Measurements from ENCODE around the gene ARHGAP23. TPM values are rescaled to one million over a fixed set of nuclear protein-coding genes. Genes with fewer than 3 reads are reported as not detected.

Gene ARHGAP23
- total RNA-seq, 3 donors from 2014 or later, result 0.29 to 0.57 (median 0.48) TPM

- no peak for DNase-seq
- peaks cover 14% of the 10 kb centered on the region for H3K4me1 Mint-ChIP-seq (ENCODE audit: low read depth)
- ATAC-seq, result no peak
- no peaks in the 10 kb centered on the region for H3K36me3 Mint-ChIP-seq (ENCODE audit: insufficient read depth)
- no peaks in the 10 kb centered on the region for H3K9me3 Mint-ChIP-seq
- no peak overlapping the region for H3K4me3 Mint-ChIP-seq
- peaks cover 39% of the 10 kb centered on the region for H3K27me3 Mint-ChIP-seq (ENCODE audit: low read depth)
Observed at GRCh38 chr17:38456031-38456815, 28.0 kb downstream of the ARHGAP23 start.

DNA sequence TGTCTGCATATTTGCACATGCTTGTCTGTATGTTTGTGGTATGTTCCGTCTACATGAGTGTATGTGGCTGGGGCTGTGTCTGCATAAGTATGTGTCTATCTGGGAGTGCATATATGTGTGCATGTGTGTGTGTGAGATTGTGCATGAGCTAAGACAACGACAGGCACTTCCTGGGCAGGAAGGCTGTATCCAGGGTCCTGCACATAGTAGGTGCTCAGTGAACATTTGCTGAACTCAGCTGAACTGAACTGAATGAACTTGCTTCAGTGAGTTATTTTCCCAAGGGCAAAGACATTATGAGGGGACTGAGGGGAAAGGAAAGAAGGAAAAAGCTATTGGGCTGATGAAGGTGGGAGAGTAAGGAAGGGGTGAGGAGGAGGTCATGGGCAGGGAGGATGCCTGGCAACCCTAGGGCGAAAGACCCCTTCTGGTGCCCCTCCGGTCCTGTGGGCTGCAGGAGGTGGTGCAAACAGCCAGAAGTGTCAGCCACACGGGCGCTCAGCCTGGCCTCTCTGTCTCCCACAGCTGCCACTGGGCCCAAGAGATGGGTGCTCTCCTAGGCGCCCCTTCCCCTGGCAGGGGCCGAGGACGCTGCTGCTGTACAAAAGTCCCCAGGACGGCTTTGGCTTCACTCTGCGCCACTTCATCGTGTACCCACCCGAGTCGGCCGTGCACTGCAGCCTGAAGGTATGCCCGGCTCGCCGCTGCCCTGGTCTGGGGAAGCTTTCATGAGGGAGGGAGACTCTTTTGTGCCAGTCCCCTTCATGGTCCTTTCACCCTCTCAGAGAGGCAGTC lies 29.5 kb downstream of the ARHGAP23 start:
- H3K4me1 Mint-ChIP-seq (ENCODE audit: low read depth), result peaks cover 13% of the 10 kb centered on the region
- no peaks in the 10 kb centered on the region for H3K9me3 Mint-ChIP-seq
- ATAC-seq (no peak), DNase-seq (no peak)
- H3K36me3 Mint-ChIP-seq (ENCODE audit: insufficient read depth), result no peaks in the 10 kb centered on the region
- H3K4me3 Mint-ChIP-seq, result no peak overlapping the region
- H3K27me3 Mint-ChIP-seq (ENCODE audit: low read depth), result peaks cover 32% of the 10 kb centered on the region

- DNase-seq, result no peak
- Mint-ChIP-seq H3K36me3 (ENCODE audit: insufficient read depth) (no peaks in the 10 kb centered on the region), H3K4me1 (ENCODE audit: low read depth) (peaks cover 7% of the 10 kb centered on the region), H3K27me3 (ENCODE audit: low read depth) (peaks cover 25% of the 10 kb centered on the region), H3K4me3 (no peak overlapping the region), H3K9me3 (no peaks in the 10 kb centered on the region)
- no peak for ATAC-seq
Observed at GRCh38 chr17:38458521-38458920, 30.3 kb downstream of the ARHGAP23 start.

DNA sequence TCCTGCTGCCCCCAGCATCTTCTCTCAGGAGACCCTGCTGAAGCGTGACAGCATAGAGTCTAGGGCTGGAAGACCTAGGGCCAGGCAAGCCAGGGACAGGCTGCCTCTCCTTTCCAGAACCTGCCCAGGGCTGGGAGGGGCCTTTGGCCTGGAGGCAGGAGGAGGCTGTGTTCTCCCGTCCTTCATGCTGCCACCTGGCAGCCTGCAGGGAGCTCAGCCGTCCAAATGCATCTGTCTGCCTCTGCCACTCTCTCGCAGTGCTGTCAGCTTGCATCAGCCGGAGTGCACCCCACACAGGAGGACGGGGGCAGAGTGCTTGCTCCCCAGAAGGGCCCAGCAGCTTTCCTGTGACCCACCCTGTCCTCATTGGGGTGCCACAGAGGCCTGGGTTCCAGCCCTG lies 31.3 kb downstream of the ARHGAP23 start:
- no peak for ATAC-seq
- H3K36me3 Mint-ChIP-seq (ENCODE audit: insufficient read depth), result no peaks in the 10 kb centered on the region

DNA sequence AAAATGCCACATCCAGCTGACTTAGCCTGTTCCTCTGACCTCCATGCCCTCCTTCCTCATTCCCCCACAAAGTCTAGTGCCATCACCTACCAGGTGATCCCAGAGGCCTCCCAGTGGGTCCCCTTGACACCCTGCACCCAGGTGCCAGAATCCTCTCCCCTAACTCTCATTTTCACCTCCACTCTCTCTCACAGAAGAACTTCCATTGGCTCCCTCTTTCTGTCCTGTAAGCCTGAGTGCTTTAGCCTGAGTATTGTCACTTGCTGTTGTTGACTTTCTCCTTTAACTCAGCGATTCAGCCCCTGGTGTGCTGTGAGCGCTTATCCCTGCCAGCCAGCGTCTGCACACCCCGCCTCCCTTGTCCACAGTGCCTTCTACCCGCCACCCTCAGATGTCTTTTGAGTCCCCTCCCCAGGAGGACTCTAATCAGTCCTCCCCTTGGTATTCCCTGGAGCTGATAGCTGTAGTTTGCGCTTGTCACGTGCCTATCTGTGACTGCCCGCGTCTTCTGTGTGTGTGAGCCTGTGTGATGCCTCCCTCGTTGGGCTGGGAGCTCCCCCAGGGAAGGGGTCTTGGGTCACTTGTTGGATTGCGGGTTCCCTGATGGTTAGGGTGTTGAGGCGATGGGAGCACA lies 31.9 kb downstream of the ARHGAP23 start:
- Mint-ChIP-seq H3K36me3 (ENCODE audit: insufficient read depth) (no peaks in the 10 kb centered on the region), H3K4me1 (ENCODE audit: low read depth) (peaks cover under 1% of the 10 kb centered on the region), H3K4me3 (no peak overlapping the region), H3K9me3 (no peaks in the 10 kb centered on the region), H3K27me3 (ENCODE audit: low read depth) (peaks cover 14% of the 10 kb centered on the region)
- no peak for DNase-seq
- ATAC-seq, result no peak

More for the DNA sequence above, 31.3 kb downstream of the ARHGAP23 start:
- no peaks in the 10 kb centered on the region for H3K9me3 Mint-ChIP-seq
- peaks cover 4% of the 10 kb centered on the region for H3K4me1 Mint-ChIP-seq (ENCODE audit: low read depth)
- no peak overlapping the region for H3K4me3 Mint-ChIP-seq
- peaks cover 20% of the 10 kb centered on the region for H3K27me3 Mint-ChIP-seq (ENCODE audit: low read depth)
- no peak for DNase-seq

- ATAC-seq, result no peak
Observed at GRCh38 chr17:38460716-38461630, 32.7 kb downstream of the ARHGAP23 start.

GRCh38 chr17:38461683-38462082 lies 33.4 kb downstream of the ARHGAP23 start:
- H3K4me1 Mint-ChIP-seq (ENCODE audit: low read depth), result no peaks in the 10 kb centered on the region
- no peaks in the 10 kb centered on the region for H3K9me3 Mint-ChIP-seq
- no peak overlapping the region for H3K4me3 Mint-ChIP-seq
- H3K36me3 Mint-ChIP-seq (ENCODE audit: insufficient read depth), result no peaks in the 10 kb centered on the region
- DNase-seq, result no peak
- ATAC-seq, result no peak
- peaks cover 7% of the 10 kb centered on the region for H3K27me3 Mint-ChIP-seq (ENCODE audit: low read depth)

More at GRCh38 chr17:38460716-38461630, 32.7 kb downstream of the ARHGAP23 start:
- no peak overlapping the region for H3K4me3 Mint-ChIP-seq
- no peaks in the 10 kb centered on the region for H3K9me3 Mint-ChIP-seq
- H3K27me3 Mint-ChIP-seq (ENCODE audit: low read depth), result peaks cover 10% of the 10 kb centered on the region
- no peaks in the 10 kb centered on the region for H3K4me1 Mint-ChIP-seq (ENCODE audit: low read depth)
- no peak for DNase-seq
- H3K36me3 Mint-ChIP-seq (ENCODE audit: insufficient read depth), result no peaks in the 10 kb centered on the region

GRCh38 chr17:38463451-38463858 lies 35.2 kb downstream of the ARHGAP23 start:
- H3K9me3 Mint-ChIP-seq, result no peaks in the 10 kb centered on the region
- DNase-seq (no peak), ATAC-seq (no peak)
- no peak overlapping the region for H3K4me3 Mint-ChIP-seq
- H3K36me3 Mint-ChIP-seq (ENCODE audit: insufficient read depth), result no peaks in the 10 kb centered on the region
- no peaks in the 10 kb centered on the region for H3K4me1 Mint-ChIP-seq (ENCODE audit: low read depth)
- H3K27me3 Mint-ChIP-seq (ENCODE audit: low read depth), result peaks cover 5% of the 10 kb centered on the region

DNA sequence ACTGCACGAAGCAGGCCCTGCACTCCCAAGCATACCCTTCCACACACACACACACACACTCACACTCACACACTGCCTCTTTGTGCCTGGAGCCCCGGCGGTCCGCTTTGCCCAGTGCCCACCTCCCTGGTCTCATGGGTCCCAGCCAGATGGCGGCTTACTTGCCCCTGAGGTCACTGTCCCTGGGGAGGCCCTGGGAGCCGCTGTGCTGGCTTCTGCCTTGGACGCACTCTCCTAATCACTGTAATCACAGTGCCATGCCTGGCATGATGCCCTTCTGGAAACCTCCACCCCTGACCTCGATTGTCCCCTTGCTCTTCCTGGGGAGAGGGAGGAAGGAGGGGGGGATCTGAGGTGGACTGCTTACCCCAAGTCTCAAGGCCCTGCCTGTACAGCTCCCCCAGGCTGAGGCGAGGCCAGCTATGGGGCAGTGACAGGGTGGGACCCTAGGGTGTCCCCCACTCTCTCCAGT lies 36.0 kb downstream of the ARHGAP23 start:
- H3K36me3 Mint-ChIP-seq (ENCODE audit: insufficient read depth), result no peaks in the 10 kb centered on the region
- DNase-seq (no peak), ATAC-seq (no peak)
- H3K27me3 Mint-ChIP-seq (ENCODE audit: low read depth), result peaks cover 5% of the 10 kb centered on the region
- no peak overlapping the region for H3K4me3 Mint-ChIP-seq
- H3K4me1 Mint-ChIP-seq (ENCODE audit: low read depth), result no peaks in the 10 kb centered on the region
- no peaks in the 10 kb centered on the region for H3K9me3 Mint-ChIP-seq

- H3K4me3 Mint-ChIP-seq, result no peak overlapping the region
- no peak for ATAC-seq
- no peak for DNase-seq
- no peaks in the 10 kb centered on the region for H3K4me1 Mint-ChIP-seq (ENCODE audit: low read depth)
- no peaks in the 10 kb centered on the region for H3K9me3 Mint-ChIP-seq
- peaks cover 5% of the 10 kb centered on the region for H3K27me3 Mint-ChIP-seq (ENCODE audit: low read depth)
- no peaks in the 10 kb centered on the region for H3K36me3 Mint-ChIP-seq (ENCODE audit: insufficient read depth)
Observed at GRCh38 chr17:38464723-38465390, 36.6 kb downstream of the ARHGAP23 start.

GRCh38 chr17:38465391-38466345 lies 37.4 kb downstream of the ARHGAP23 start:
- DNase-seq (no peak), ATAC-seq (no peak)
- Mint-ChIP-seq H3K9me3 (no peaks in the 10 kb centered on the region), H3K4me3 (no peak overlapping the region), H3K4me1 (ENCODE audit: low read depth) (no peaks in the 10 kb centered on the region), H3K27me3 (ENCODE audit: low read depth) (peaks cover 5% of the 10 kb centered on the region), H3K36me3 (ENCODE audit: insufficient read depth) (no peaks in the 10 kb centered on the region)

All from activated T-cell treated with anti-CD3 and anti-CD28 coated beads, Interleukin-2, amount 50 U/mL, for 4 hours (primary cell).